Neural progenitor cell (in vitro differentiated cells): ENCODE results near the gene CWC25.

Experiments
- EZH2phosphoT487 ChIP-seq: fragments of 200-600 bp; sonication (generic); IDR thresholded peaks from 2 replicates; pipeline ENCODE4 v1.6.1; 2017; ENCODE audit warnings: antibody characterized with exemption
- TF ChIP-seq, protein P1 (sequence below): fragments of 200-600 bp; sonication (generic); IDR thresholded peaks from 2 replicates; pipeline ENCODE4 v1.5.1; 2017; ENCODE audit warnings: antibody characterized with exemption, mild to moderate bottlenecking

DNA sequence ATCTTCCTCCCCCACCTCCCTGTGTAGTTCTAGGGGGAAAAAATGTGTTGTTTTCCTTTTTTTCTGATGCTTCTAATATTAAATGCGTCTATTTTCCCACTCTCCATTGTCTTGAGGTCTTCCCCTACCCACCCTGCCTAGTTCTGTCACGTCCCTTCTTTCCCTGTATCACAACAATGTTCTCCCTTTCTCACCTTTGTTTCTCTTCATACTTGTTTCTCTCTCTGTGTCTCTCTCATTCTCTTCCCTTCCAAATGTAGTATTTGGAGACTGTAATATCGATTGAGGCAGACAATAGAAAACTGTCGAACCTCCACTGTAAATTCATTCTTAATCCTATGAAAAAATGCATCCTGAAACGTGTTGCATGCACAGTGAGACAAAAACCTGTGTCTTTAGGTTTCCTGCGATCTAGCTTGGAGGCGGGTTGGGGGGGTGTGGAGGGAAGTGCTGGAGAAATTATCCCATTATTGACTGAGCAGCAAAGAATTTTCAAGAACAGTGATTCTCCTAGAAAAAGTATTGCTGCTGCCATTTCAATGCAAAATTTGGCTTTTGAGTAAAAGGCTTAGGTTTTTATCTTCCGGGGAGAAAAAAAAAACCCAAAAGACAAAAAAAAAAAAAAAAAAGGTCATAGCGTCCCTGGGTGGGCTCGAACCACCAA, 73.8 kb downstream of the CWC25 start:
- TF ChIP-seq, protein P1, sequence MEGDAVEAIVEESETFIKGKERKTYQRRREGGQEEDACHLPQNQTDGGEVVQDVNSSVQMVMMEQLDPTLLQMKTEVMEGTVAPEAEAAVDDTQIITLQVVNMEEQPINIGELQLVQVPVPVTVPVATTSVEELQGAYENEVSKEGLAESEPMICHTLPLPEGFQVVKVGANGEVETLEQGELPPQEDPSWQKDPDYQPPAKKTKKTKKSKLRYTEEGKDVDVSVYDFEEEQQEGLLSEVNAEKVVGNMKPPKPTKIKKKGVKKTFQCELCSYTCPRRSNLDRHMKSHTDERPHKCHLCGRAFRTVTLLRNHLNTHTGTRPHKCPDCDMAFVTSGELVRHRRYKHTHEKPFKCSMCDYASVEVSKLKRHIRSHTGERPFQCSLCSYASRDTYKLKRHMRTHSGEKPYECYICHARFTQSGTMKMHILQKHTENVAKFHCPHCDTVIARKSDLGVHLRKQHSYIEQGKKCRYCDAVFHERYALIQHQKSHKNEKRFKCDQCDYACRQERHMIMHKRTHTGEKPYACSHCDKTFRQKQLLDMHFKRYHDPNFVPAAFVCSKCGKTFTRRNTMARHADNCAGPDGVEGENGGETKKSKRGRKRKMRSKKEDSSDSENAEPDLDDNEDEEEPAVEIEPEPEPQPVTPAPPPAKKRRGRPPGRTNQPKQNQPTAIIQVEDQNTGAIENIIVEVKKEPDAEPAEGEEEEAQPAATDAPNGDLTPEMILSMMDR: no peak
- no peak for TF ChIP-seq EZH2phosphoT487
